ENCODE data around the gene ADGRF3. TPM values are rescaled to one million over a fixed set of nuclear protein-coding genes. Genes with fewer than 3 reads are reported as not detected.
"Not testable (repeated sequence)": the region's sequence is repeated elsewhere in the genome, so short reads cannot be mapped to it uniquely, and the experiment has no call there.

Gene ADGRF3
- total and polyA plus RNA-seq, 4 donors = 0.08 to 0.13 TPM; not detected in 2

DNA sequence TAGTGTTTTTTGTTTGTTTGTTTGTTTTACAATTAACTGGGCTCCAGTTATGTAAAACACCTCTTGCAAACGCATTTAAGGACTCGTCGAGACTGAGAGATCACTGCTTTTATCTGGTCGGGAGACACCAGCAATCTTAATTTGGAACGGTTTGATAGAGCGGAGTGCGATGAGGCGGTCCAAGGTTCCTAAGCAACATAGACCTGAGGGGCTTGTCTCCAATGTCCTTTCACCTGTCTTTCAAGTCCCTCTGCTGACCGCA is 1.4 kb downstream of the ADGRF3 start:
- intact Hi-C loops (cut with DNase I) = no loop called here
- H3K27me3 ChIP-seq (ENCODE audit: control insufficient read depth in 1 of 2, insufficient read depth in 2 of 2, low read length in 1 of 2) = no peaks in the 10 kb centered on the region
- no peaks in the 10 kb centered on the region for H3K4me1 ChIP-seq (ENCODE audit: control insufficient read depth in 1 of 2, insufficient read depth in 2 of 2, low read length in 2 of 2)
- peak overlapping the region; percentile 28 to 81 for H3K27ac ChIP-seq (ENCODE audit: low read depth in 1 of 2, low read length in 2 of 2)
- H3K9me3 ChIP-seq (ENCODE audit: control insufficient read depth, low read length) = no peaks in the 10 kb centered on the region
- ATAC-seq (ENCODE audit: low FRiP score) = no peak
- H3K4me3 ChIP-seq (ENCODE audit: low read length in 2 of 2) = peak overlapping the region; percentile 72 to 81
- WGBS, 2 donors = 1% methylated on average over 9 of the region's 9 CpGs
- DNase-seq = no peak
- H3K36me3 ChIP-seq (ENCODE audit: control insufficient read depth in 1 of 2, insufficient read depth in 2 of 2, low read length in 1 of 2) = no peaks in the 10 kb centered on the region

DNA sequence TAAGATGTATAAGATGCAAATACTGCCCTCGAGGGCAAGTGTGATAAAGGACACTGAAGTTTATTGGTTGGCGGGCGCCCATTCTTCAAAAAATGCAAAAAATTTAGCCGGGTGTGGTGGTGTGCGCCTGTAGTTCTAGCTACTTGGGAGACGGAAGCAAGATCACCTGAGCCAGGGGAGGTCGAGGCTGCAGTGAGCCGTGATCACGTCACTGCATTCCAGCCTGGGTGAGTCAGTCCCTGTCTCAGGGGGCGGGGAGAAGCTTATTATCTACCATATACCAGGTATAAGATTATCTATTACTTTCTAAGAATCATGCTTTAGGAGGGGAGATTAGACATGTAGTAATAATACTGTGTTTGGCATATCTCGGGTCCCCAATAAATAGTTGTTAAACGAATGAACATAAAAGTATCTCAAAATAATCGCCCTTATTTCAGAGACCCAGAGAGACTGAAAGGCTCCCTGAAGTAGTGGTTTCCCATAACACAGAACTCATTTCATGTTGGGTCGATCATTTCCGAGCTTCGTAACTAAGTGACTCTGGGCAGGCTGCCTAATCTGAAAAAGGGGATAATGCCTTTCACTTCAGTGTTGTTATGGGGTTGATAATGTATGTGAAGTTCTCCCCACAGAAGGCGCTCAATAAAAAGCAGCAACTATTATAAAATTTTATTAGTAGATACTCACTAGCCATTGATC is 1.9 kb downstream of the ADGRF3 start:
- intact Hi-C loops (cut with DNase I) = no loop called here
- H3K4me1 ChIP-seq (ENCODE audit: control insufficient read depth in 1 of 2, insufficient read depth in 2 of 2, low read length in 2 of 2) = no peaks in the 10 kb centered on the region
- H3K9me3 ChIP-seq (ENCODE audit: control insufficient read depth, low read length) = no peaks in the 10 kb centered on the region
- peak overlapping the region; percentile 72 to 81 for H3K4me3 ChIP-seq (ENCODE audit: low read length in 2 of 2)
- no peaks in the 10 kb centered on the region for H3K36me3 ChIP-seq (ENCODE audit: control insufficient read depth in 1 of 2, insufficient read depth in 2 of 2, low read length in 1 of 2)
- ATAC-seq (ENCODE audit: low FRiP score) = no peak
- WGBS, 2 donors = 45 to 47% methylated on average over 17 of the region's 17 CpGs
- no peak overlapping the region for H3K27ac ChIP-seq (ENCODE audit: low read depth in 1 of 2, low read length in 2 of 2)
- H3K27me3 ChIP-seq (ENCODE audit: control insufficient read depth in 1 of 2, insufficient read depth in 2 of 2, low read length in 1 of 2) = no peaks in the 10 kb centered on the region
- DNase-seq = no peak

DNA sequence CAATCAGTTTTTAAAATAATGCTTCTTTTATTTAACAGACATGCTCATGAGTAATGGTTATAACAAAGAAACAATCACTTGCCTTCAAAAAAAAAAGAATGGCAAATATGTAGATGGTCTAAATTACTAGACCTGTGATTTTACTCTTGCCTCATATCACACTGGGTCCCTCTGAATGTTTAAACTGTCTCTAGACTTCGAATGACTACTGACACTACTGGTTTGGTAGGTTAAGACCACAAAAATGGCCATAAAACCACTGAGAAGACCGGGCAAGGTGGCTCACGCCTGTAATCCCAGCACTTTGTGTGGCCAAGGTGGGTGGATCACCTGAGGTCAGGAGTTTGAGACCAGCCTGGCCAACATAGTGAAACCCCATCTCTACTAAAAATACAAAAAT is 5.8 kb downstream of the ADGRF3 start:
- Histone ChIP-seq H3K27me3 (ENCODE audit: control insufficient read depth in 1 of 2, insufficient read depth in 2 of 2, low read length in 1 of 2) (no peaks in the 10 kb centered on the region), H3K4me3 (ENCODE audit: low read length in 2 of 2) (no peak overlapping the region), H3K27ac (ENCODE audit: low read depth in 1 of 2, low read length in 2 of 2) (no peak overlapping the region), H3K36me3 (ENCODE audit: control insufficient read depth in 1 of 2, insufficient read depth in 2 of 2, low read length in 1 of 2) (no peaks in the 10 kb centered on the region), H3K4me1 (ENCODE audit: control insufficient read depth in 1 of 2, insufficient read depth in 2 of 2, low read length in 2 of 2) (no peaks in the 10 kb centered on the region), H3K9me3 (ENCODE audit: control insufficient read depth, low read length) (no peaks in the 10 kb centered on the region)
- ATAC-seq (ENCODE audit: low FRiP score) (no peak), DNase-seq (no peak)
- intact Hi-C loops (cut with DNase I) = no loop called here
- WGBS, 2 donors = 86 to 91% methylated on average over 3 of the region's 3 CpGs

DNA sequence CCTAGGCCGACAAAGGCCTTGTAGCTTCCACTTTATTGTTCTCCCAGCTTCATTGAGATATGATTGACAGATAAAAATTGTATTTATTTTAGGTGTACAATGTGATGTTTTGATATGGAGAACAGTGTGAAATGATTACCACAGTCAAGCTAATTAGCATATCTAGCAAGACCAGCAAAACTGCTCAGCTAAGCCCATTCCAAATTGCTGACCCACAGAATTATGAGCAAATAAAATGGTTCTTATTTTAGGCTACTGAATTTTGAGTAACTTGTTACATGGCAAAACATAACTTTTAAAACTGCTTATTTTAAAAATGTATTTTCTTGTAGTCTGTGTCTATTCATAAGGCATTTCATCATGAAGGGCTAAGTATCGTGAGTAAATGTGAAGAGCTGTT is 9.3 kb downstream of the ADGRF3 start:
- H3K27ac ChIP-seq (ENCODE audit: low read depth in 1 of 2, low read length in 2 of 2) = no peak overlapping the region
- DNase-seq (no peak), ATAC-seq (ENCODE audit: low FRiP score) (no peak)
- no peaks in the 10 kb centered on the region for H3K36me3 ChIP-seq (ENCODE audit: control insufficient read depth in 1 of 2, insufficient read depth in 2 of 2, low read length in 1 of 2)
- H3K9me3 ChIP-seq (ENCODE audit: control insufficient read depth, low read length) = no peaks in the 10 kb centered on the region
- H3K4me3 ChIP-seq (ENCODE audit: low read length in 2 of 2) = no peak overlapping the region
- no peaks in the 10 kb centered on the region for H3K27me3 ChIP-seq (ENCODE audit: control insufficient read depth in 1 of 2, insufficient read depth in 2 of 2, low read length in 1 of 2)
- no peaks in the 10 kb centered on the region for H3K4me1 ChIP-seq (ENCODE audit: control insufficient read depth in 1 of 2, insufficient read depth in 2 of 2, low read length in 2 of 2)
- intact Hi-C loops (cut with DNase I) = no loop called here
- WGBS, 2 donors = 93 to 95% methylated on average over 2 of the region's 2 CpGs

DNA sequence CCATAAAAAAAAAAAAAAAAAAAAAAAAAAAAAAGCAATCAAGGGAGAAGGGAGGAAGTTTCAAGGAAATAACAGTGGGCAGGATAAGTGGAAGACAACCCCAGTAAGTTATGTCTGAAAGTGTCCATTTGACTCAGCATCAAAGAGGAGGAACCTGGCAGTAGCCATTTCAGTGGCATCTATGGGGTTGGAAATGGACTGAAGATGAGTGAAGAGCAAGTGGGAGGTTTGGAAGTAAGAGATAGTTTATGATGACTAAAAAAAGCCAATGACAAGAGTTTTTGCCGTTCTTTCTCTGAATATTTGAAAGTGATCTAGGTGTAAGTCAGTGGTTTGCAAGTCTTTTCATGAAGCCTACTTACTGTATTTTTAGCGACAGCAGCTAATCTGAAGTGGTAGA is 9.9 kb downstream of the ADGRF3 start:
- Histone ChIP-seq H3K4me3 (ENCODE audit: low read length in 2 of 2) (no peak overlapping the region), H3K9me3 (ENCODE audit: control insufficient read depth, low read length) (no peaks in the 10 kb centered on the region), H3K27me3 (ENCODE audit: control insufficient read depth in 1 of 2, insufficient read depth in 2 of 2, low read length in 1 of 2) (no peaks in the 10 kb centered on the region), H3K36me3 (ENCODE audit: control insufficient read depth in 1 of 2, insufficient read depth in 2 of 2, low read length in 1 of 2) (no peaks in the 10 kb centered on the region), H3K4me1 (ENCODE audit: control insufficient read depth in 1 of 2, insufficient read depth in 2 of 2, low read length in 2 of 2) (no peaks in the 10 kb centered on the region), H3K27ac (ENCODE audit: low read depth in 1 of 2, low read length in 2 of 2) (no peak overlapping the region)
- WGBS, 2 donors = 91 to 96% methylated on average over 2 of the region's 2 CpGs
- intact Hi-C loops (cut with DNase I) = no loop called here
- no peak for DNase-seq
- ATAC-seq (ENCODE audit: low FRiP score) = no peak

DNA sequence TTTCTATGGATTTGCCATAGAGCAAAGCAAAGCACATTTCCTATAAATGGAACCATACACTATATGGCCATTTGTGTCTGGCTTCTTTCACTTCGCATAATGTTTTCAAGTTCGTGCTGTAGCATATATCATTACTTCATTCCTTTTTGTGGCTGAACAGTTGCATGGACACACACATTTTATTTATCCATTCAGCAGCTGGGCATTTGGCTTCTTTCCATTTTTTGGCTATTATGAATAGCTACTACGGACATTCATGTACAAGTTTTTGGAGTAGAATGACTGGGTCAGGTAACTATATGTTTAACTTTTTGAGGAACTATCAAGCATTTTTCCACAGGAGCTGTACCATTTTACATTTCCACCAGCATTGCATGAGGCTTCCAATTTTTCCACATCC is 11.4 kb downstream of the ADGRF3 start:
- no peaks in the 10 kb centered on the region for H3K9me3 ChIP-seq (ENCODE audit: control insufficient read depth, low read length)
- intact Hi-C loops (cut with DNase I) = no loop called here
- no peaks in the 10 kb centered on the region for H3K27me3 ChIP-seq (ENCODE audit: control insufficient read depth in 1 of 2, insufficient read depth in 2 of 2, low read length in 1 of 2)
- no peaks in the 10 kb centered on the region for H3K4me1 ChIP-seq (ENCODE audit: control insufficient read depth in 1 of 2, insufficient read depth in 2 of 2, low read length in 2 of 2)
- H3K4me3 ChIP-seq (ENCODE audit: low read length in 2 of 2) = no peak overlapping the region
- 38 to 57% methylated on average over 3 of the region's 3 CpGs for WGBS, 2 donors
- H3K36me3 ChIP-seq (ENCODE audit: control insufficient read depth in 1 of 2, insufficient read depth in 2 of 2, low read length in 1 of 2) = no peaks in the 10 kb centered on the region
- H3K27ac ChIP-seq (ENCODE audit: low read depth in 1 of 2, low read length in 2 of 2) = no peak overlapping the region
- no peak for DNase-seq
- ATAC-seq (ENCODE audit: low FRiP score) = no peak

DNA sequence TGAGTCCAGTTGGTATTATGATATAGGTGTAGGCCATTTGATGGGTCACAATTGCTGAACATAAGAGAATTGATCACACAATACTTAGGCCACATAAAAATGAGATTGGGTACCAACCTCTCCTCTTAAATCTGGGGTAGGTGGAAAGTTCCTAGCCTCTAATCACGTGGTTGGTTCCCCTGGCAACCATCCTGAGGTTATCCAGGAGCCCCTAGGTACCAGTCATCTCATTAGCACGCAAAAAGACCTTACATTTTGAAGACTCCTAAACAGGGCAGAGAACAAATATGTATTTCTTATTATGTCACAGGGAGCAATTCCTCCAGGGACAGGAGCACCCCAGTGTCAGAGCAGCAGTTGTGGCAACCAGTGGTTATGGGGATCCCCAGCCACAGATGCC is 13.3 kb downstream of the ADGRF3 start:
- no peak for ATAC-seq (ENCODE audit: low FRiP score)
- no peaks in the 10 kb centered on the region for H3K27me3 ChIP-seq (ENCODE audit: control insufficient read depth in 1 of 2, insufficient read depth in 2 of 2, low read length in 1 of 2)
- 20 to 25% methylated on average over 2 of the region's 2 CpGs for WGBS, 2 donors
- no peak for DNase-seq
- intact Hi-C loops (cut with DNase I) = loop anchor here in 1 of 2 donors (5.0 kb wide), 1 partner anchor 91 kb away; the partner anchor contains the start of genes HADHA and HADHB
- H3K4me1 ChIP-seq (ENCODE audit: control insufficient read depth in 1 of 2, insufficient read depth in 2 of 2, low read length in 2 of 2) = no peaks in the 10 kb centered on the region
- H3K9me3 ChIP-seq (ENCODE audit: control insufficient read depth, low read length) = no peaks in the 10 kb centered on the region
- H3K27ac ChIP-seq (ENCODE audit: low read depth in 1 of 2, low read length in 2 of 2) = no peak overlapping the region
- no peaks in the 10 kb centered on the region for H3K36me3 ChIP-seq (ENCODE audit: control insufficient read depth in 1 of 2, insufficient read depth in 2 of 2, low read length in 1 of 2)
- no peak overlapping the region for H3K4me3 ChIP-seq (ENCODE audit: low read length in 2 of 2)

DNA sequence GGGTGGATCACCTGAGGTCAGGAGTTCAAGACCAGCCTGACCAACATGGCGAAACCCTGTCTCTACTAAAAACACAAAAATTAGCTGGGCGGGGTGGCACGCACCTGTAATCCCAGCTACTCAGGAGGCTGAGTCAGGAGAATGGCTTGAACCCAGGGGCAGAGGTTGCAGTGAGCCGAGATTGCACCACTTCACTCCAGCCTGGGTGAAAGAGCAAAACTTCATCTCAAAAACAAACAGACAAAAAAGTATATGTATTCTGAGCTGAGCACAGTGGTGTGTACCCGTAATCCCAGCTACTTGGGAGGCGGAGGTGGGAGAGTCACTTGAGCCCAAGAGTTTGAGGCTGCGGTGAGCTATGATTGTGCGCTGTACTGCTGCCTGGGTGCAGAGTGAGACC is 15.3 kb downstream of the ADGRF3 start:
- DNase-seq; H3K36me3 ChIP-seq (ENCODE audit: control insufficient read depth in 1 of 2, insufficient read depth in 2 of 2, low read length in 1 of 2); H3K4me3 ChIP-seq (ENCODE audit: low read length in 2 of 2); H3K27me3 ChIP-seq (ENCODE audit: control insufficient read depth in 1 of 2, insufficient read depth in 2 of 2, low read length in 1 of 2); H3K9me3 ChIP-seq (ENCODE audit: control insufficient read depth, low read length); H3K27ac ChIP-seq (ENCODE audit: low read depth in 1 of 2, low read length in 2 of 2); H3K4me1 ChIP-seq (ENCODE audit: control insufficient read depth in 1 of 2, insufficient read depth in 2 of 2, low read length in 2 of 2); ATAC-seq (ENCODE audit: low FRiP score): not testable (repeated sequence)
- 90 to 95% methylated on average over 8 of the region's 8 CpGs for WGBS, 2 donors
- intact Hi-C loops (cut with DNase I) = loop anchor here in 1 of 2 donors (5.0 kb wide), 1 partner anchor 89 kb away; the partner anchor contains the start of genes HADHA and HADHB

DNA sequence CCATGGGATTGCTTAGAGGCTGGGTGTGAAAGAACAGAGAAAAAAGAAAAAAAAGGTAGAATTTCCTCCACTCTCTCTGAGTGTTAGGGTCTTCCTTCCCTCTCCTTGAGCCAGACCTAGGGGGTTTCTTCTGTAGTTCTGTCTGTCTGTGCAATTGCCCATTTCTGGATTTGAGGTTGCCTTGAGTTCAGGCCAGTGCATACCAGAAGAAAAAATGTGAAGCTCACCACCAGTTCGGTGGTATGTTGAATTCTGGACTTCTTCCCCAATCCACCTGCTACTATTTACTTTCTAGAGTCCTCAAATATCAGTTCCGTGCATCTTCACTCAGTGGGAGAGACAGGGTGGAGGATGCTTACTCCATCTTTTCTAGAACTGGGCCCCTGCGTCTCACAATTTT is 16.0 kb downstream of the ADGRF3 start:
- no peak overlapping the region for H3K4me3 ChIP-seq (ENCODE audit: low read length in 2 of 2)
- DNase-seq = no peak
- intact Hi-C loops (cut with DNase I) = loop anchor here in 1 of 2 donors (5.0 kb wide), 1 partner anchor 88 kb away; the partner anchor contains the start of genes HADHA and HADHB
- WGBS, 2 donors = 78 to 80% methylated on average over 3 of the region's 3 CpGs
- H3K27ac ChIP-seq (ENCODE audit: low read depth in 1 of 2, low read length in 2 of 2) = no peak overlapping the region
- no peaks in the 10 kb centered on the region for H3K36me3 ChIP-seq (ENCODE audit: control insufficient read depth in 1 of 2, insufficient read depth in 2 of 2, low read length in 1 of 2)
- no peaks in the 10 kb centered on the region for H3K9me3 ChIP-seq (ENCODE audit: control insufficient read depth, low read length)
- no peaks in the 10 kb centered on the region for H3K4me1 ChIP-seq (ENCODE audit: control insufficient read depth in 1 of 2, insufficient read depth in 2 of 2, low read length in 2 of 2)
- no peaks in the 10 kb centered on the region for H3K27me3 ChIP-seq (ENCODE audit: control insufficient read depth in 1 of 2, insufficient read depth in 2 of 2, low read length in 1 of 2)
- no peak for ATAC-seq (ENCODE audit: low FRiP score)

All from aorta (tissue), 5 donors.